Body of pancreas (tissue), 4 donors: ENCODE data around the gene SLC6A2.

Experiments used
- POLR2A ChIP-seq, 3 donors: fragments of 450-650 bp; IDR thresholded peaks; one replicate each; pipeline ENCODE4 v1.6.1; 2016; ENCODE audit warnings: antibody characterized with exemption in 3 of 3, mild to moderate bottlenecking in 2 of 3
- TF ChIP-seq, protein P1 (sequence below), 7 experiments: fragments of 450-650 bp in 4 of 7; fragments of 200-600 bp in 3 of 7; sonication (generic) in 3 of 7; IDR thresholded peaks; one replicate each; pipeline ENCODE4 v1.5.1; 2016 to 2019; ENCODE audit warnings: antibody characterized with exemption in 7 of 7

DNA sequence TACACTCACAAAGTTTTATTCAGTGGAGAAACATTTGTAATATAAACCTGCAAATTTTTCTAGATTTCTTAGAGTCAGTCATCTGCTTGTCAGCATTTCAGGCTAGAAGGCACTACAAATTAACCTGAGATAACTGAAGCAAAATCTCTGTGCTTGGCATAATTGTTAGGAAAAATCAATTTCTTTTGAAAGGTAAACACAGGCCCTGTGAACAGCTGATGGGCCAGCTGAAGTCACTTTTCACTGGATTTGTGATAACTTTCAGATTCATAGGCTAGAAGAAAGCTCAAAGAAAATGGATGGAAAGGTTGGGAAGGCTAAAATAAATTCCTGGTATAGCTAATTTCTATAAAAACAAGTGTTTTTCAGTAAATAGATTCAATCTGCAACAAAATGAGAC is 34.0 kb upstream of the SLC6A2 start:
- TF ChIP-seq POLR2A (IDR thresholded peaks at IDR 0.05): no peak
- TF ChIP-seq, protein P1, sequence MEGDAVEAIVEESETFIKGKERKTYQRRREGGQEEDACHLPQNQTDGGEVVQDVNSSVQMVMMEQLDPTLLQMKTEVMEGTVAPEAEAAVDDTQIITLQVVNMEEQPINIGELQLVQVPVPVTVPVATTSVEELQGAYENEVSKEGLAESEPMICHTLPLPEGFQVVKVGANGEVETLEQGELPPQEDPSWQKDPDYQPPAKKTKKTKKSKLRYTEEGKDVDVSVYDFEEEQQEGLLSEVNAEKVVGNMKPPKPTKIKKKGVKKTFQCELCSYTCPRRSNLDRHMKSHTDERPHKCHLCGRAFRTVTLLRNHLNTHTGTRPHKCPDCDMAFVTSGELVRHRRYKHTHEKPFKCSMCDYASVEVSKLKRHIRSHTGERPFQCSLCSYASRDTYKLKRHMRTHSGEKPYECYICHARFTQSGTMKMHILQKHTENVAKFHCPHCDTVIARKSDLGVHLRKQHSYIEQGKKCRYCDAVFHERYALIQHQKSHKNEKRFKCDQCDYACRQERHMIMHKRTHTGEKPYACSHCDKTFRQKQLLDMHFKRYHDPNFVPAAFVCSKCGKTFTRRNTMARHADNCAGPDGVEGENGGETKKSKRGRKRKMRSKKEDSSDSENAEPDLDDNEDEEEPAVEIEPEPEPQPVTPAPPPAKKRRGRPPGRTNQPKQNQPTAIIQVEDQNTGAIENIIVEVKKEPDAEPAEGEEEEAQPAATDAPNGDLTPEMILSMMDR (IDR thresholded peaks at IDR 0.05): no peak
